SK-N-MC (cell line): ENCODE results near the gene ISYNA1.

Experiments used
- EZH2 ChIP-seq: fragments of 200-600 bp; sonication (generic); IDR thresholded peaks from one replicate; pipeline ENCODE4 v1.6.1; 2017; ENCODE audit warnings: antibody characterized with exemption
- FOXP2 ChIP-seq: optimal IDR thresholded peaks from 2 replicates; pipeline ENCODE3; 2011; ENCODE audit warnings: mild to moderate bottlenecking, moderate library complexity; ENCODE audit not compliant: insufficient read depth; ENCODE audit errors: extremely low read length, control extremely low read depth
- POLR2AphosphoS5 ChIP-seq: IDR thresholded peaks from 2 replicates; pipeline ENCODE4 v1.6.1; 2012; ENCODE audit warnings: mild to moderate bottlenecking, low read depth, low read length, borderline replicate concordance

- TF ChIP-seq EZH2, result no peak
- peak; percentile 64; the same call in 1 of the 2 replicates for TF ChIP-seq POLR2AphosphoS5
- TF ChIP-seq FOXP2, result peak; percentile 58
Observed at GRCh38 chr19:18415178-18415867, 22.6 kb downstream of the ISYNA1 start.
